Uterus (tissue), 2 donors: Measurements from ENCODE around the gene AQP3.

Source experiments
- POLR2A ChIP-seq, 2 donors: fragments of 450-650 bp; IDR thresholded peaks; one replicate each; pipeline ENCODE4 v1.6.1; 2016; ENCODE audit warnings: antibody characterized with exemption in 2 of 2, mild to moderate bottlenecking in 1 of 2, moderate library complexity in 1 of 2
- TF ChIP-seq, protein P1 (sequence below), 4 experiments: fragments of 200-600 bp in 2 of 4; fragments of 450-650 bp in 2 of 4; sonication (generic) in 2 of 4; IDR thresholded peaks; one replicate each; pipeline ENCODE4 v1.5.1; 2016 to 2019; ENCODE audit warnings: antibody characterized with exemption in 4 of 4, mild to moderate bottlenecking in 2 of 4, moderate library complexity in 1 of 4

DNA sequence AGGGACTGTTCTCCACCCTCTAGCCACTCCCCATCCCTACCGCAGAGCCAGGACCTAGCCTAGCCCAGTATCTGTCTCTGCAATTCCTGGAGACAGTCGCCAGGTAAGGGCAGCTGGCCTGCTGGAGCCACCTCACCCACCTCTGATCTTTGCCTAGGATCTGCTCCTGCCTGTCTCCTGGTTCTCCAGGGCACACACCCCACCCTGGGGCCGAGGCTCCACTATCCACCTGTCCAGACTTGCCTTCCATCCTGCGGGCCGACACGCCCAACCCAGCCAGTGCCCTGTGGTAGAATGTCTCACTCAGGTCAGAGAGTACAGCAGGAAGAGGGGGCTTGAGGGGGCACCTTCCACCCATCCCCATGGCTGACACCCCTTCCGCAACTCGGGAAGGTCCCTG is 29.3 kb downstream of the AQP3 start:
- TF ChIP-seq, protein P1, sequence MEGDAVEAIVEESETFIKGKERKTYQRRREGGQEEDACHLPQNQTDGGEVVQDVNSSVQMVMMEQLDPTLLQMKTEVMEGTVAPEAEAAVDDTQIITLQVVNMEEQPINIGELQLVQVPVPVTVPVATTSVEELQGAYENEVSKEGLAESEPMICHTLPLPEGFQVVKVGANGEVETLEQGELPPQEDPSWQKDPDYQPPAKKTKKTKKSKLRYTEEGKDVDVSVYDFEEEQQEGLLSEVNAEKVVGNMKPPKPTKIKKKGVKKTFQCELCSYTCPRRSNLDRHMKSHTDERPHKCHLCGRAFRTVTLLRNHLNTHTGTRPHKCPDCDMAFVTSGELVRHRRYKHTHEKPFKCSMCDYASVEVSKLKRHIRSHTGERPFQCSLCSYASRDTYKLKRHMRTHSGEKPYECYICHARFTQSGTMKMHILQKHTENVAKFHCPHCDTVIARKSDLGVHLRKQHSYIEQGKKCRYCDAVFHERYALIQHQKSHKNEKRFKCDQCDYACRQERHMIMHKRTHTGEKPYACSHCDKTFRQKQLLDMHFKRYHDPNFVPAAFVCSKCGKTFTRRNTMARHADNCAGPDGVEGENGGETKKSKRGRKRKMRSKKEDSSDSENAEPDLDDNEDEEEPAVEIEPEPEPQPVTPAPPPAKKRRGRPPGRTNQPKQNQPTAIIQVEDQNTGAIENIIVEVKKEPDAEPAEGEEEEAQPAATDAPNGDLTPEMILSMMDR (IDR thresholded peaks at IDR 0.05), result no peak
- no peak for TF ChIP-seq POLR2A (IDR thresholded peaks at IDR 0.05)
